GM12864 (cell line): ENCODE results near the gene LPP.
A peak's percentile ranks its signal among the peaks of the same experiment; 100 is the strongest.

ENCODE experiments used
- DNase-seq: peaks from one replicate; pipeline ENCODE4 v3.0.0-alpha.2; 2011; ENCODE audit warnings: low read depth
- H3K4me3 ChIP-seq: 2 replicates; pipeline ENCODE4 v1.5.1; 2011; ENCODE audit warnings: mild to moderate bottlenecking, low read depth, low read length, control low read depth
- CTCF ChIP-seq: IDR thresholded peaks from 2 replicates; pipeline ENCODE4 v1.5.1; 2011; ENCODE audit warnings: low read depth, mild to moderate bottlenecking, moderate library complexity, low read length, control low read depth, inconsistent platforms; ENCODE audit errors: missing control alignments

LPP gene

GRCh38 chr3:188660415-188660814, 506.5 kb downstream of the LPP start:
- TF ChIP-seq CTCF: no peak
- no peak overlapping the region for H3K4me3 ChIP-seq
- DNase-seq: no peak

- TF ChIP-seq CTCF: no peak
- H3K4me3 ChIP-seq: no peak overlapping the region
- no peak for DNase-seq
Measured at GRCh38 chr3:188661806-188662205, 507.8 kb downstream of the LPP start.

GRCh38 chr3:188662214-188662613, 508.3 kb downstream of the LPP start:
- DNase-seq: no peak
- TF ChIP-seq CTCF: no peak
- H3K4me3 ChIP-seq: no peak overlapping the region

- TF ChIP-seq CTCF: no peak
- no peak overlapping the region for H3K4me3 ChIP-seq
- no peak for DNase-seq
Measured at GRCh38 chr3:188662795-188663194, 508.8 kb downstream of the LPP start.

GRCh38 chr3:188663839-188664238, 509.9 kb downstream of the LPP start:
- TF ChIP-seq CTCF: no peak
- no peak overlapping the region for H3K4me3 ChIP-seq
- DNase-seq: no peak

GRCh38 chr3:188664795-188665194, 510.8 kb downstream of the LPP start:
- peak; percentile 32 for TF ChIP-seq CTCF
- no peak overlapping the region for H3K4me3 ChIP-seq
- no peak for DNase-seq

GRCh38 chr3:188667926-188668325, 514.0 kb downstream of the LPP start:
- no peak overlapping the region for H3K4me3 ChIP-seq
- no peak for TF ChIP-seq CTCF
- DNase-seq: no peak
